Mesenchymal stem cell (in vitro differentiated cells and primary cell): Measurements from ENCODE around the gene LBH.
A peak's percentile ranks its signal among the peaks of the same experiment; 100 is the strongest.

Experiments used
- DNase-seq: peaks from one replicate; pipeline ENCODE4 v3.0.0-alpha.2; 2013
- H2AFZ ChIP-seq: one replicate; pipeline ENCODE4 v1.6.1; 2013; ENCODE audit warnings: low read depth, mild to moderate bottlenecking, control low read depth, inconsistent platforms, low read length, moderate library complexity
- H2AK5ac ChIP-seq: 2 replicates; pipeline ENCODE4 v1.6.1; 2013; ENCODE audit warnings: low read length, moderate library complexity, mild to moderate bottlenecking, inconsistent platforms; ENCODE audit not compliant: severe bottlenecking
- H2BK120ac ChIP-seq: one replicate; pipeline ENCODE4 v1.6.1; 2013; ENCODE audit warnings: low read depth, mild to moderate bottlenecking, inconsistent platforms, low read length, moderate library complexity
- H2BK12ac ChIP-seq, 2 experiments: one replicate each; pipeline ENCODE4 v1.6.1; 2013; ENCODE audit warnings: inconsistent platforms in 2 of 2, low read length in 2 of 2, mild to moderate bottlenecking in 2 of 2, moderate library complexity in 2 of 2, control low read depth in 1 of 2
- H2BK15ac ChIP-seq: one replicate; pipeline ENCODE4 v1.6.1; 2013; ENCODE audit warnings: mild to moderate bottlenecking, low read depth, inconsistent platforms; ENCODE audit not compliant: poor library complexity, severe bottlenecking
- H2BK5ac ChIP-seq: 2 replicates; pipeline ENCODE4 v1.6.1; 2013; ENCODE audit warnings: low read depth, mild to moderate bottlenecking, low read length, control low read depth, inconsistent platforms; ENCODE audit not compliant: poor library complexity, severe bottlenecking
- H3K14ac ChIP-seq, 2 experiments: one replicate each; pipeline ENCODE4 v1.6.1; 2013; ENCODE audit warnings: inconsistent platforms in 2 of 2, low read length in 2 of 2, control low read depth in 1 of 2, mild to moderate bottlenecking in 1 of 2, moderate library complexity in 1 of 2
- H3K18ac ChIP-seq, 2 experiments: one replicate each; pipeline ENCODE4 v1.6.1; 2013; ENCODE audit warnings: inconsistent platforms in 2 of 2, low read length in 2 of 2, control low read depth in 1 of 2, low read depth in 1 of 2, mild to moderate bottlenecking in 1 of 2
- H3K23ac ChIP-seq, 2 experiments: one replicate each; pipeline ENCODE4 v1.6.1; 2013; ENCODE audit warnings: inconsistent platforms in 2 of 2, low read length in 2 of 2, mild to moderate bottlenecking in 2 of 2, moderate library complexity in 2 of 2, control low read depth in 1 of 2
- H3K27ac ChIP-seq: 2 replicates; pipeline ENCODE4 v1.5.1; 2013; ENCODE audit warnings: mild to moderate bottlenecking, moderate library complexity, low read length, control low read depth, inconsistent platforms; ENCODE audit not compliant: poor library complexity, severe bottlenecking
- H3K27me3 ChIP-seq, 2 experiments: 2 replicates each; pipeline versions ENCODE4 v1.6.1 to v1.7.0; 2013; ENCODE audit warnings: low read length in 2 of 2, mild to moderate bottlenecking in 2 of 2, moderate library complexity in 2 of 2, control low read depth in 1 of 2, inconsistent platforms in 1 of 2; ENCODE audit not compliant: control insufficient read depth in 1 of 2, insufficient read depth in 1 of 2
- H3K36me3 ChIP-seq, 2 experiments: 2 replicates each; pipeline versions ENCODE4 v1.6.1 to v1.7.0; 2013; ENCODE audit warnings: low read length in 2 of 2, control low read depth in 1 of 2, inconsistent platforms in 1 of 2, low read depth in 1 of 2, mild to moderate bottlenecking in 1 of 2; ENCODE audit not compliant: insufficient read depth in 2 of 2, control insufficient read depth in 1 of 2
- H3K4ac ChIP-seq, 2 experiments: one replicate each; pipeline ENCODE4 v1.6.1; 2013; ENCODE audit warnings: inconsistent platforms in 2 of 2, low read length in 2 of 2, mild to moderate bottlenecking in 2 of 2, moderate library complexity in 2 of 2, control low read depth in 1 of 2, low read depth in 1 of 2
- H3K4me1 ChIP-seq: 2 replicates; pipeline ENCODE4 v1.6.1; 2013; ENCODE audit warnings: low read depth, low read length, control low read depth; ENCODE audit not compliant: control insufficient read depth, insufficient read depth
- H3K4me2 ChIP-seq: 2 replicates; pipeline ENCODE4 v1.6.1; 2013; ENCODE audit warnings: low read length, mild to moderate bottlenecking, inconsistent platforms; ENCODE audit not compliant: poor library complexity, severe bottlenecking
- H3K4me3 ChIP-seq, 2 experiments: 2 replicates each; pipeline versions ENCODE4 v1.5.1 to v1.7.0; 2013; ENCODE audit warnings: low read length in 2 of 2, mild to moderate bottlenecking in 2 of 2, control low read depth in 1 of 2, low read depth in 1 of 2; ENCODE audit not compliant: insufficient read depth in 1 of 2
- H3K79me1 ChIP-seq: replicated peaks from 2 replicates; pipeline ENCODE4 v1.6.1; 2013; ENCODE audit warnings: mild to moderate bottlenecking, control low read depth, low read length, inconsistent platforms; ENCODE audit not compliant: poor library complexity, severe bottlenecking
- H3K9ac ChIP-seq: 2 replicates; pipeline ENCODE4 v1.7.0; 2013; ENCODE audit warnings: mild to moderate bottlenecking, low read length, moderate library complexity
- H3K9me3 ChIP-seq: 2 replicates; pipeline ENCODE4 v1.7.0; 2013; ENCODE audit warnings: mild to moderate bottlenecking, low read length; ENCODE audit not compliant: control insufficient read depth
- H4K8ac ChIP-seq: one replicate; pipeline ENCODE4 v1.6.1; 2013; ENCODE audit warnings: inconsistent platforms, mild to moderate bottlenecking, low read length, moderate library complexity
- H4K91ac ChIP-seq: one replicate; pipeline ENCODE4 v1.6.1; 2013; ENCODE audit warnings: mild to moderate bottlenecking, low read length, inconsistent platforms
- WGBS: methylation state at CpG from one replicate; pipeline ENCODE4 v1.1.7; 2013; ENCODE audit warnings: mixed read lengths; 5-methylcytosine and 5-hydroxymethylcytosine counted together

Gene LBH

GRCh38 chr2:30190637-30191036 is 40.7 kb upstream of the LBH start:
- peaks cover 2% of the 10 kb centered on the region for H3K9me3 ChIP-seq
- H3K4ac ChIP-seq: no peak overlapping the region
- no peak overlapping the region for H3K4me3 ChIP-seq
- H3K14ac ChIP-seq: no peak overlapping the region
- H2AFZ ChIP-seq: no peak overlapping the region
- no peak overlapping the region for H2BK12ac ChIP-seq
- H3K27ac ChIP-seq: no peak overlapping the region
- peaks cover 6 to 39% of the 10 kb centered on the region in 2 experiments for H3K27me3 ChIP-seq
- H3K4me2 ChIP-seq: no peak overlapping the region
- no peak for DNase-seq
- WGBS: 88% methylated on average over 13 of the region's 13 CpGs
- no peak overlapping the region for H2BK120ac ChIP-seq
- no peaks in the 10 kb centered on the region for H3K79me1 ChIP-seq
- no peaks in the 10 kb centered on the region for H3K36me3 ChIP-seq
- H4K91ac ChIP-seq: peak overlapping the region; percentile 32
- no peak overlapping the region for H2BK15ac ChIP-seq
- no peak overlapping the region for H3K18ac ChIP-seq
- H3K9ac ChIP-seq: no peak overlapping the region
- H2AK5ac ChIP-seq: no peak overlapping the region
- no peak overlapping the region for H3K23ac ChIP-seq
- no peak overlapping the region for H4K8ac ChIP-seq
- peaks cover 2% of the 10 kb centered on the region for H3K4me1 ChIP-seq
- H2BK5ac ChIP-seq: no peak overlapping the region

GRCh38 chr2:30191107-30191506 is 40.2 kb upstream of the LBH start:
- no peak overlapping the region for H2BK120ac ChIP-seq
- H2BK5ac ChIP-seq: no peak overlapping the region
- no peaks in the 10 kb centered on the region for H3K79me1 ChIP-seq
- H3K27ac ChIP-seq: no peak overlapping the region
- H2BK12ac ChIP-seq: no peak overlapping the region
- H3K23ac ChIP-seq: no peak overlapping the region
- H2AK5ac ChIP-seq: no peak overlapping the region
- peaks cover 2% of the 10 kb centered on the region for H3K9me3 ChIP-seq
- no peak overlapping the region for H3K18ac ChIP-seq
- no peak overlapping the region for H2BK15ac ChIP-seq
- DNase-seq: no peak
- H3K14ac ChIP-seq: no peak overlapping the region
- H3K36me3 ChIP-seq: no peaks in the 10 kb centered on the region
- 96% methylated on average over 9 of the region's 10 CpGs for WGBS
- H3K4me3 ChIP-seq: no peak overlapping the region
- H3K4me2 ChIP-seq: no peak overlapping the region
- H4K8ac ChIP-seq: no peak overlapping the region
- H2AFZ ChIP-seq: no peak overlapping the region
- H3K9ac ChIP-seq: no peak overlapping the region
- H3K4ac ChIP-seq: no peak overlapping the region
- H3K4me1 ChIP-seq: peaks cover 2% of the 10 kb centered on the region
- H4K91ac ChIP-seq: no peak overlapping the region
- H3K27me3 ChIP-seq: peaks cover 6 to 35% of the 10 kb centered on the region in 2 experiments

GRCh38 chr2:30191819-30192271 is 39.5 kb upstream of the LBH start:
- no peak overlapping the region for H2AK5ac ChIP-seq
- no peaks in the 10 kb centered on the region for H3K36me3 ChIP-seq
- no peak overlapping the region for H3K27ac ChIP-seq
- H4K91ac ChIP-seq: no peak overlapping the region
- no peak overlapping the region for H2BK5ac ChIP-seq
- 33% methylated on average over 4 of the region's 7 CpGs for WGBS
- no peaks in the 10 kb centered on the region for H3K79me1 ChIP-seq
- H2BK12ac ChIP-seq: no peak overlapping the region
- H3K4me2 ChIP-seq: no peak overlapping the region
- H2BK120ac ChIP-seq: no peak overlapping the region
- H3K23ac ChIP-seq: no peak overlapping the region
- no peak overlapping the region for H2AFZ ChIP-seq
- H3K14ac ChIP-seq: no peak overlapping the region
- no peak overlapping the region for H3K9ac ChIP-seq
- no peak overlapping the region for H3K4ac ChIP-seq
- peaks cover 6 to 28% of the 10 kb centered on the region in 2 experiments for H3K27me3 ChIP-seq
- DNase-seq: no peak
- no peak overlapping the region for H3K18ac ChIP-seq
- no peak overlapping the region for H2BK15ac ChIP-seq
- H3K4me1 ChIP-seq: peaks cover 2% of the 10 kb centered on the region
- H3K9me3 ChIP-seq: peaks cover 2% of the 10 kb centered on the region
- no peak overlapping the region for H4K8ac ChIP-seq
- no peak overlapping the region for H3K4me3 ChIP-seq

GRCh38 chr2:30192314-30192713 is 39.0 kb upstream of the LBH start:
- no peaks in the 10 kb centered on the region for H3K36me3 ChIP-seq
- H3K4ac ChIP-seq: no peak overlapping the region
- no peak overlapping the region for H4K8ac ChIP-seq
- peaks cover 2% of the 10 kb centered on the region for H3K9me3 ChIP-seq
- no peak overlapping the region for H2BK12ac ChIP-seq
- no peak overlapping the region for H2BK120ac ChIP-seq
- H3K23ac ChIP-seq: no peak overlapping the region
- H3K79me1 ChIP-seq: no peaks in the 10 kb centered on the region
- H2AFZ ChIP-seq: no peak overlapping the region
- peaks cover 6 to 26% of the 10 kb centered on the region in 2 experiments for H3K27me3 ChIP-seq
- WGBS: 86% methylated on average over 3 of the region's 4 CpGs
- H2BK5ac ChIP-seq: no peak overlapping the region
- H3K27ac ChIP-seq: no peak overlapping the region
- no peak overlapping the region for H3K18ac ChIP-seq
- no peak overlapping the region for H4K91ac ChIP-seq
- H3K14ac ChIP-seq: no peak overlapping the region
- no peak overlapping the region for H2AK5ac ChIP-seq
- no peak overlapping the region for H2BK15ac ChIP-seq
- no peak for DNase-seq
- H3K4me1 ChIP-seq: peaks cover 2% of the 10 kb centered on the region
- H3K9ac ChIP-seq: no peak overlapping the region
- no peak overlapping the region for H3K4me3 ChIP-seq
- H3K4me2 ChIP-seq: no peak overlapping the region
